Smooth muscle cell (in vitro differentiated cells): ENCODE measurements around the gene ARFGAP1. TPM values are rescaled to one million over a fixed set of nuclear protein-coding genes. Genes with fewer than 3 reads are reported as not detected.

Source experiments
- DNase-seq: peaks from one replicate; lab custom pipeline; 2025; ENCODE audit not compliant: unreplicated experiment; lab: John Stamatoyannopoulos, UW
- H2AFZ ChIP-seq: fragments of 200-600 bp; sonication (generic); 2 replicates; pipeline ENCODE4 v1.6.0; 2016; ENCODE audit warnings: antibody characterized with exemption, low read depth, mild to moderate bottlenecking
- H3F3A ChIP-seq: fragments of 200-600 bp; sonication (generic); 2 replicates; pipeline ENCODE4 v1.6.0; 2017; ENCODE audit warnings: antibody characterized with exemption, low read depth
- H3K27ac ChIP-seq: fragments of 200-600 bp; sonication (generic); 2 replicates; pipeline ENCODE4 v1.5.1; 2016; ENCODE audit warnings: low read depth, mild to moderate bottlenecking
- H3K27me3 ChIP-seq: fragments of 200-600 bp; sonication (generic); 2 replicates; pipeline ENCODE4 v1.6.1; 2016; ENCODE audit warnings: low read depth, mild to moderate bottlenecking
- H3K36me3 ChIP-seq: fragments of 200-600 bp; sonication (generic); 2 replicates; pipeline ENCODE4 v1.5.1; 2016; ENCODE audit warnings: low read depth
- H3K4me1 ChIP-seq: fragments of 200-600 bp; sonication (generic); 2 replicates; pipeline ENCODE4 v1.5.1; 2016; ENCODE audit warnings: low read depth
- H3K4me2 ChIP-seq: fragments of 200-600 bp; sonication (generic); 2 replicates; pipeline ENCODE4 v1.6.0; 2016; ENCODE audit warnings: mild to moderate bottlenecking
- H3K4me3 ChIP-seq: fragments of 200-600 bp; sonication (generic); 2 replicates; pipeline ENCODE4 v1.5.1; 2016; ENCODE audit warnings: mild to moderate bottlenecking
- H3K79me2 ChIP-seq: fragments of 200-600 bp; sonication (generic); 2 replicates; pipeline ENCODE4 v1.6.0; 2016; ENCODE audit warnings: low read depth, mild to moderate bottlenecking
- H3K9ac ChIP-seq: fragments of 200-600 bp; sonication (generic); 2 replicates; pipeline ENCODE4 v1.6.0; 2016; ENCODE audit warnings: low read depth
- H3K9me3 ChIP-seq: fragments of 200-600 bp; sonication (generic); replicated peaks from 2 replicates; pipeline ENCODE4 v1.5.1; 2016; ENCODE audit warnings: low read depth
- H4K20me1 ChIP-seq: fragments of 200-600 bp; sonication (generic); 2 replicates; pipeline ENCODE4 v1.6.0; 2016; ENCODE audit warnings: low read depth
- CTCF ChIP-seq: fragments of 200-600 bp; sonication (generic); IDR thresholded peaks from 2 replicates; pipeline ENCODE4 v1.5.1; 2017; ENCODE audit warnings: borderline replicate concordance, mild to moderate bottlenecking, antibody characterized with exemption; ENCODE audit not compliant: insufficient read depth, poor library complexity, severe bottlenecking
- WGBS: methylation state at CpG from one replicate; pipeline ENCODE4 v1.1.7; 2016; ENCODE audit warnings: low lambda C conversion rate; 5-methylcytosine and 5-hydroxymethylcytosine counted together
- polyA plus RNA-seq: library from polyadenylated mRNA; unstranded; fragments of >200 nt; fragmentation: Nextera tagmentation; extraction: Ambion mirVana; gene quantifications from 2 replicates; pipeline ENCODE4 v1.2.1, GENCODE V29; 2016
- total RNA-seq: library from RNA; depleted of rRNA; stranded (reverse); fragments of >200 nt; gene quantifications from 2 replicates; pipeline ENCODE4 v1.2.3, GENCODE V29; 2014

The ARFGAP1 gene
- total and polyA plus RNA-seq, 2 experiments from 2014 or later = 101 to 169 TPM

GRCh38 chr20:63330940-63331339 lies 58.3 kb downstream of the ARFGAP1 start:
- no peak for TF ChIP-seq CTCF
- Histone ChIP-seq H3K27ac (no peak overlapping the region), H3K4me3 (no peak overlapping the region), H3K9ac (no peak overlapping the region), H3K36me3 (no peaks in the 10 kb centered on the region), H2AFZ (no peak overlapping the region), H3K4me1 (no peaks in the 10 kb centered on the region), H4K20me1 (no peaks in the 10 kb centered on the region), H3F3A (no peaks in the 10 kb centered on the region), H3K79me2 (no peaks in the 10 kb centered on the region), H3K4me2 (no peak overlapping the region), H3K27me3 (no peaks in the 10 kb centered on the region), H3K9me3 (no peaks in the 10 kb centered on the region)
- 70% methylated on average over 13 of the region's 13 CpGs for WGBS
- no peak for DNase-seq

GRCh38 chr20:63331741-63332400 lies 59.3 kb downstream of the ARFGAP1 start:
- H3K36me3 ChIP-seq = no peaks in the 10 kb centered on the region

DNA sequence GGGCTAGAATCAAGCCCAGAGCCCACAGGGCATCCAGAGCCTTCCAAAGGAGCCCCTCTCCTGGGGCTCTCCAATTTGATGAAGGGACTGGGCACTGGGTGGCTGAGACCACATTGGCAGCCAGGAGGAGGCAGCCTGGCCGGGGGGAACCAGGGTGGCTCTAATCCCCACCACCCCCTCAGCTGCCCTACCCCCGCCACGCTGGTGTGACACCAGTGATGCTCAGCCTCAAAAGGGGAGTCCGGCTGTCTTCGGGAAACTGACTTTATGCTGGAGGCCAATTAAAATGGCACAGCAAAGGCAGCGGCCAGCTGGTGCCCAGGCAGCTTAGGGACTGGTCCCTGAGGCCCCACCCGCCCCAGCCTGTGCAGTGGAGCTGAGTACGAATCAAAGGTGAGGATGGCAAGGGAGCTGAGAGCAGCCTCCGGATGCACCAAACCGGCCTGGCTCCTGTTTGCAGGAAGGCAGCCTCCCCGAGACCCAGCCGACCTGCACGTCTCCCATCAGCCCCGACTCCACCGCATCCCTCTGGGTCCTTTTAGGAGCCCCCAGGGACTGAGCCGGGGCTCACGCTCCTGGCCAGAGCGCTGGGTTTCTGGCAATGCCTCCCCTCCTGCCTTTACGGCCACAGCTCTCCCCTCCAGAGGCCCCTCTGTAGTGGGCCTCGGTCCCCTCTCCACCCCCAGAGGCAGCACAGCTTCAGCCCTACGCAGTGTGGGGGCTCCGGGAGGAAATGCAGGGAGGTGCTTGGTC lies 60.1 kb downstream of the ARFGAP1 start:
- H3K79me2 ChIP-seq = no peaks in the 10 kb centered on the region
- no peaks in the 10 kb centered on the region for H3K36me3 ChIP-seq
- WGBS = 97% methylated on average over 20 of the region's 22 CpGs
- TF ChIP-seq CTCF = no peak
- no peaks in the 10 kb centered on the region for H3F3A ChIP-seq
- no peaks in the 10 kb centered on the region for H3K27me3 ChIP-seq
- H4K20me1 ChIP-seq = no peaks in the 10 kb centered on the region
- H3K4me1 ChIP-seq = no peaks in the 10 kb centered on the region
- no peaks in the 10 kb centered on the region for H3K9me3 ChIP-seq
- H3K4me2 ChIP-seq = no peak overlapping the region
- H2AFZ ChIP-seq = no peak overlapping the region
- no peak for DNase-seq
- no peak overlapping the region for H3K9ac ChIP-seq
- H3K27ac ChIP-seq = no peak overlapping the region
- H3K4me3 ChIP-seq = no peak overlapping the region

More at GRCh38 chr20:63331741-63332400, 59.3 kb downstream of the ARFGAP1 start:
- H3K9me3 ChIP-seq = no peaks in the 10 kb centered on the region
- H3K27ac ChIP-seq = no peak overlapping the region
- H3K4me1 ChIP-seq = no peaks in the 10 kb centered on the region
- no peaks in the 10 kb centered on the region for H4K20me1 ChIP-seq
- no peak overlapping the region for H3K4me3 ChIP-seq
- no peak for DNase-seq
- H3K27me3 ChIP-seq = no peaks in the 10 kb centered on the region
- H3K9ac ChIP-seq = no peak overlapping the region
- no peaks in the 10 kb centered on the region for H3F3A ChIP-seq
- H2AFZ ChIP-seq = no peak overlapping the region
- no peaks in the 10 kb centered on the region for H3K79me2 ChIP-seq
- H3K4me2 ChIP-seq = no peak overlapping the region
- TF ChIP-seq CTCF = no peak
- 96% methylated on average over 8 of the region's 8 CpGs for WGBS
